ENCODE results near the gene CCDC61. TPM values are rescaled to one million over a fixed set of nuclear protein-coding genes. Genes with fewer than 3 reads are reported as not detected.

Gene CCDC61
- total RNA-seq, 4 donors from 2014 or later: 7.2 to 14.4 (median 10.4) TPM

- H3K4me3 ChIP-seq (ENCODE audit: low read depth, poor library complexity, severe bottlenecking): no peak overlapping the region
- DNase-seq (ENCODE audit: low spot score in 2 of 2): no peak
- intact Hi-C loops (cut with DNase I; ENCODE audit: low total_unique reads): no loop called here
- TF ChIP-seq POLR2A (IDR thresholded peaks at IDR 0.05): no peak
- TF ChIP-seq, protein P1, sequence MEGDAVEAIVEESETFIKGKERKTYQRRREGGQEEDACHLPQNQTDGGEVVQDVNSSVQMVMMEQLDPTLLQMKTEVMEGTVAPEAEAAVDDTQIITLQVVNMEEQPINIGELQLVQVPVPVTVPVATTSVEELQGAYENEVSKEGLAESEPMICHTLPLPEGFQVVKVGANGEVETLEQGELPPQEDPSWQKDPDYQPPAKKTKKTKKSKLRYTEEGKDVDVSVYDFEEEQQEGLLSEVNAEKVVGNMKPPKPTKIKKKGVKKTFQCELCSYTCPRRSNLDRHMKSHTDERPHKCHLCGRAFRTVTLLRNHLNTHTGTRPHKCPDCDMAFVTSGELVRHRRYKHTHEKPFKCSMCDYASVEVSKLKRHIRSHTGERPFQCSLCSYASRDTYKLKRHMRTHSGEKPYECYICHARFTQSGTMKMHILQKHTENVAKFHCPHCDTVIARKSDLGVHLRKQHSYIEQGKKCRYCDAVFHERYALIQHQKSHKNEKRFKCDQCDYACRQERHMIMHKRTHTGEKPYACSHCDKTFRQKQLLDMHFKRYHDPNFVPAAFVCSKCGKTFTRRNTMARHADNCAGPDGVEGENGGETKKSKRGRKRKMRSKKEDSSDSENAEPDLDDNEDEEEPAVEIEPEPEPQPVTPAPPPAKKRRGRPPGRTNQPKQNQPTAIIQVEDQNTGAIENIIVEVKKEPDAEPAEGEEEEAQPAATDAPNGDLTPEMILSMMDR (IDR thresholded peaks at IDR 0.05): no peak
- WGBS, 2 donors: 77 to 79% methylated on average over 7 of the region's 7 CpGs
Observed at GRCh38 chr19:45978156-45978555, 17.1 kb upstream of the CCDC61 start.

- H3K4me3 ChIP-seq (ENCODE audit: low read depth, poor library complexity, severe bottlenecking): no peak overlapping the region
- TF ChIP-seq, protein P1 (IDR thresholded peaks at IDR 0.05): no peak
- no peak for TF ChIP-seq POLR2A (IDR thresholded peaks at IDR 0.05)
- 40 to 61% methylated on average over 2 of the region's 2 CpGs for WGBS, 2 donors
- intact Hi-C loops (cut with DNase I; ENCODE audit: low total_unique reads): no loop called here
- DNase-seq (ENCODE audit: low spot score in 2 of 2): no peak
Observed at GRCh38 chr19:45981350-45981749, 13.9 kb upstream of the CCDC61 start.

- intact Hi-C loops (cut with DNase I; ENCODE audit: low total_unique reads): no loop called here
- no peak for TF ChIP-seq POLR2A (IDR thresholded peaks at IDR 0.05)
- no peak for DNase-seq (ENCODE audit: low spot score in 2 of 2)
- H3K4me3 ChIP-seq (ENCODE audit: low read depth, poor library complexity, severe bottlenecking): no peak overlapping the region
- WGBS, 2 donors: 77 to 82% methylated on average over 7 of the region's 7 CpGs
Observed at GRCh38 chr19:45985321-45985720, 9.9 kb upstream of the CCDC61 start.

GRCh38 chr19:45990113-45990728 lies 5.0 kb upstream of the CCDC61 start:
- TF ChIP-seq, protein P1 (IDR thresholded peaks at IDR 0.05): no peak
- no peak for TF ChIP-seq POLR2A (IDR thresholded peaks at IDR 0.05)
- intact Hi-C loops (cut with DNase I; ENCODE audit: low total_unique reads): no loop called here
- H3K4me3 ChIP-seq (ENCODE audit: low read depth, poor library complexity, severe bottlenecking): no peak overlapping the region
- DNase-seq (ENCODE audit: low spot score in 2 of 2): no peak
- 85 to 88% methylated on average over 12 of the region's 12 CpGs for WGBS, 2 donors

DNA sequence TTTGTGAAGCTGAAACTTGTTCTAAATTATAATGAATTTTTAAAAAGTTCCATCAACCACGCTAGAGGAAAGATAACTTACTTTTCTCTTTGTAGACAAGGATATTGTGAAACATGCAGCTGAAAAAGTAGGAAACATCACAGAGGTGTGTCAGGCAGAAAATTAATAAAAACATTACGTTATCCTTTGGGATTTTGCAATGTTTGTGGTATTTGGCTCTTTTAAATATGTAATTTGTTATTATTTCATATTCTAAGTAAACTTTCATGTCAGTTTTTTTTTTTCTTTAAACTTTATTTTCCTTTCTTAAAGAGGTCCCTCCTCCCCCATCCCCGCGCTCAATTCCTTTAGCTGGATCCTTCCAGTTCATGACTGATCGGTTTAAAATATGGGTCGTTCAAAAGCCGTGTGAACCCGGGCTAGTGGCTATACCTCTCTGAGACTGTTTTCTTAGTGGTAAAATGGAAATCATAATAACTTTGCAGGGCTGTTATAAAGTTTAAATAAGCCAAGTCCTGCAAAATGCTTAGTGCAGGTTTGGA lies 740 bp upstream of the CCDC61 start:
- 6 to 7% methylated on average over 8 of the region's 8 CpGs for WGBS, 2 donors
- TF ChIP-seq, protein P1 (IDR thresholded peaks at IDR 0.05): no peak
- TF ChIP-seq POLR2A (IDR thresholded peaks at IDR 0.05): no peak
- no peak overlapping the region for H3K4me3 ChIP-seq (ENCODE audit: low read depth, poor library complexity, severe bottlenecking)
- intact Hi-C loops (cut with DNase I; ENCODE audit: low total_unique reads): no loop called here
- no peak for DNase-seq (ENCODE audit: low spot score in 2 of 2)

- H3K4me3 ChIP-seq (ENCODE audit: low read depth, poor library complexity, severe bottlenecking): peak overlapping the region; percentile 62
- WGBS, 2 donors: 9 to 12% methylated on average over 13 of the region's 13 CpGs
- intact Hi-C loops (cut with DNase I; ENCODE audit: low total_unique reads): no loop called here
- TF ChIP-seq, protein P1 (IDR thresholded peaks at IDR 0.05): no peak
- no peak for TF ChIP-seq POLR2A (IDR thresholded peaks at IDR 0.05)
- DNase-seq (ENCODE audit: low spot score in 2 of 2): no peak
Observed at GRCh38 chr19:45995715-45996385, 583 bp downstream of the CCDC61 start.
